Measurements from ENCODE around the gene SNPH.

- TF ChIP-seq CTCF (IDR thresholded peaks at IDR 0.05) (no peak), POLR2A (IDR thresholded peaks at IDR 0.05) (no peak)
Observed at GRCh38 chr20:1300083-1300840, 34.2 kb downstream of the SNPH start.
